SH-SY5Y (cell line): Measurements from ENCODE around the gene HNF4A.
A peak's percentile ranks its signal among the peaks of the same experiment; 100 is the strongest.

Source experiments
- GATA2 ChIP-seq: IDR thresholded peaks from 2 replicates; pipeline ENCODE4 v1.6.1; 2011; ENCODE audit warnings: mild to moderate bottlenecking, low read depth, low read length
- GATA3 ChIP-seq: IDR thresholded peaks from 2 replicates; pipeline ENCODE4 v1.6.1; 2011; ENCODE audit warnings: low read depth, mild to moderate bottlenecking, low read length, moderate library complexity

HNF4A gene

GRCh38 chr20:44393608-44394451 lies 38.3 kb downstream of the HNF4A start:
- TF ChIP-seq GATA3: no peak
- no peak for TF ChIP-seq GATA2

DNA sequence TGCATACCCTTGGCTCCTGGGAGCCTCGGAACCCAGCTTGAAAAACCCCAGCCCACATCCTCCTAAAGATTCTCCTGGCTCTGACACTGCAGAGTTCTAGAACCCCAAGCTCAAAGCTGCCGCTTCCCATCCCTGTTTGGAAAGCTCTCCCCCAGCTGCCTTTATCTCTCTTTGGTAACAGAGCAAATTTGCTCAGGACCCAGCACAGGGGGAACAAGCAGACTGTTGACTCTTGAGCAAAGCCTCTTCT lies 38.9 kb downstream of the HNF4A start:
- TF ChIP-seq GATA3 (no peak), GATA2 (no peak)

DNA sequence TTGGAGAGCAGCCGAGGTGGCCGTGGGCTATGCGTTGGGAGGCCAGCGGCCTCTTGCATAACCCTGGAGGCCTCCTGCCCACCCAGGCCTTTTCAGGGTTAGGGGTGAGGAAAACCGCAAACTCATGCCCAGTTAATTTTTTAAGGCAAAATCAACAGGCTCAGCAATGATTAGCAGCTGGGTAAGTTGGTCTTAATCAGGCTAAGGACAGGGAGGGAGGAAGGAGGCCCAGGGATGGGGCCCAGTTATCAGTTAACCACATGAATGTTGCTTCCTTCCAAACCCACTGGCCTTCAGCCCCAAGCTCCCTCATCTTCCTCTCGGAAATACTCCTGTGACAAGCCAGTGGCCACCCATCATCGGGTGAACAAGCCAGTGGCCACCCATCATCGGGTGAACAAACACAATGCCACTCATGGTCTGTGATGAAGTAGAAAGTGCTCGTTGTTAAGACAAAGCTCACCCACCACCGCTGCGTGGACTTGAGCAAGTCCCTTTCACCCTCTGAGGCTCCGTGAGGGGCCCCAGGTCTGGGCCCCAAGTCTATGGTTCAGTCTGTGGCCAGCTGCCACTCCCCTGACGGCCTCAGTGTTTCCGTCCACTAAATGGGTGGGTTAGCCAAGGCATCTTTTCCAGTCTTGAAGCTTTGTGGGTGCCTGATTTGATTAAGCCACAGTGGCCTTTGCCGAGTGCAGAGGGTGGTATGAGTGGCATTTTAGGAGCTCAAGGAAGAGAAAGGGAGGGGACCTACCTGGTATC lies 39.4 kb downstream of the HNF4A start:
- TF ChIP-seq GATA2: no peak
- no peak for TF ChIP-seq GATA3

GRCh38 chr20:44395461-44396340 lies 40.2 kb downstream of the HNF4A start:
- TF ChIP-seq GATA3 (no peak), GATA2 (no peak)

DNA sequence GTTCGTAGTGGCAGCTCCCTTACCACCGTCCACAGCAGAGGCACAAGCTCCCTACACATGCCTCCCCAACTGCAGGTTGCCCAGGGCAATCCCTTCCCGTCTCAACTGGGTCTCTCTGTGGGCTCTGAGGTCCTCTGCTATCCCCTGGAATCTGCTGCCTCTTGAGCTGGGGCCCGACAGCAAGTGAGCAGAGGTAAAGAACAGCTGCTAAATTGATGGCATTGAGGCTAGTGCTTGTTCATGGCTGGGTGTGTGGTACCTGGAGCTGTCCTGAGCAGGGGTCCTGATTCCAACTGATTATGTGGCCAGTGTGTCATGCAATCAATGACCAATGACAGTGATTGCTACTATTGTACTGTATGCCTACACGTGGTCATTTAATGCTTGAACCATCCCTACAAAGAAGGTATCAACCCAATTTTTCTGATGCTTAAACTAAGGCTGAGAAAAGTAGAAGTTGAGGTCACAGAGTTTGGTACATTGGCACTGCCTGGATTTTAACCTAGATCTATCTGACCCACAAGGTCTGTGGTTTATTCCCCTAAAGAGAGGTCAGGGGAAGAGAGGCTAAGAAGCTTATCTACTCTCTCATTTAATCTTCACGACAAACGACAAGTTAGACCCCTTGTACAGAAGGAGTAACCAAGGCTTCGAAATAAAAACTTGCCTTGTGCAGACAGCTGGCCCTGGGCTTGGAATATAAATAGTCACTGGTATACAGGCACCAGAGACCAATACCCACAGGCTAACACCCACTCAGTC lies 41.1 kb downstream of the HNF4A start:
- no peak for TF ChIP-seq GATA2
- TF ChIP-seq GATA3: no peak

DNA sequence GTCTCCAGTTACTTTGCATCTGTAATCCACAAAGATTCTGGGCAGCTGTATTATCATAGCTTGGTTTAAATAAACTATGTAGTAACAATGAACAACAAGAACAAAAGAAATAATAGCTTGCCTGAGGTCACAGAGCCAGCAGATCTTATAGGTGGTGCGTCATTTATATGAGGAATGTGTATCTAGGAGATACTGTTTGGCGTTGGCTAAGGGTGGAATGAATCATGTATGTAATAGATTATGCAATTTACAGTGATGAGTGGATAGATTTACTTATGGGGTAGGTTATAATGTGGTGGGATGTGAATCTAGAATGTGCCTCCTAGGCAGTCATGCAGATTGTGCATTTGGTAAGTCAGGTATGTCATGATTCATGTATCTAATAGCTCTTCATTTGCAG lies 42.8 kb downstream of the HNF4A start:
- TF ChIP-seq GATA3 (no peak), GATA2 (no peak)

- TF ChIP-seq GATA3 (no peak), GATA2 (no peak)
These were observed 43.9 kb downstream of the HNF4A start for GRCh38 chr20:44399446-44399845.

DNA sequence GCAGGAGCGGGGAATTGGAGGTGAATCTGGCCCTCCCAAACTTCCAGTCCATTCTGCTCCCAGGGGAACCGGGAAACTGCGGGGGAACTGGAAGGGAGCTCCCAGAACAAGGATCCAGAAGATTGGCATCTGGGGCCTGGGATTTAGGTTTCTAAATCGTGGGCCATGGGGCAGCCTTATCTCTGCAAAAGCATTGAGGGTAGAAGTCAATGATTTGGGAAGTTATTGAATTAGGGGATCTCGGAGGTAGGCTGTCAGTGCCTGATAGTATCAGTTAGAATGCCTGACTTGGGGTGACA lies 45.1 kb downstream of the HNF4A start:
- no peak for TF ChIP-seq GATA2
- TF ChIP-seq GATA3: no peak

- TF ChIP-seq GATA3: no peak
- no peak for TF ChIP-seq GATA2
These were observed 45.7 kb downstream of the HNF4A start for GRCh38 chr20:44400970-44401769.

GRCh38 chr20:44401770-44402390 lies 46.4 kb downstream of the HNF4A start:
- TF ChIP-seq GATA3: no peak

DNA sequence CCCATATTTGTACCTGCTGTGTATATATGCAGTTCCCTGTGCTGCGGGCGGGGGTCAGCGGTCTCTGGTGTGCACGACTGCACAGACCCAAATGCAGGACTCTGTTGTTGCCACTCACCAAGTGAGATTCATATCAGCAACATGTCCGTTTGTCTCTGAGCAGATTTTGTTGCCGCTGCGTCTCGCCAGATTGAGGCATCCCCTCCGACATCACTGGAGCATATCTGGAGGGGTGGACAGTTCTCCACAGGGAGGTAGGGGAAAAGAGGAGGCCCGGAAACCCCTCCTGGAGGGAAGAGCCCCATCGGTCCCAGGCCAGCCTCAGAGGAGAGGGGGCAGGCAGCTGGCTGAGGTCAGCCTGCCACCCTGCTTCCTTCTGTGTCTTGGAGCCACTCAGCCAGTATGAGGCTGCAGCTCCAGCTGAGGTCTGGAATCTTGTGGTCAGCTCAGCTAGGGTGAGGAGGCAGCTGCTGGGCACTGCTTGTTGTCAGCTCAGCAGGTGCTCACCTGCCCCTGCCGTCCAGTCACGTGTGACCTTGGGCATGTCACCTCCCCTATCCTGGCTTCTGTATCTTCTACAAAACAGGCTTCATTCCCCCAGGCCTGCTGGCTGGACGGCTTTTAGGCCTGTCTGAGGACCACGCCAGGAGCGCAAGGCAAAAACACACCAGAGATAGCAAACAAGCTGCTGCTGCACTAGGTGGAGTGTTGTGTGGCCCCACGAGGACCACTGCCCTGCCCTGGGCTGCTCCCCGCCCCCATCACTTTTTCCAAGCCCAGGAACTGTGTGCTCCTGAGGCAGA lies 47.1 kb downstream of the HNF4A start:
- TF ChIP-seq GATA2: peak; percentile 90
- no peak; the same call in 1 of the 2 replicates for TF ChIP-seq GATA3
